Medulla oblongata (tissue), 1 donor: ENCODE measurements around the gene ATP8B1.
A peak's percentile ranks its signal among the peaks of the same experiment; 100 is the strongest.
"Not testable (repeated sequence)": the region's sequence is repeated elsewhere in the genome, so short reads cannot be mapped to it uniquely, and the experiment has no call there.

Experiments
- DNase-seq: peaks from one replicate; pipeline ENCODE4 v3.0.0-alpha.2; 2015; ENCODE audit errors: extremely low spot score

ATP8B1 gene

DNA sequence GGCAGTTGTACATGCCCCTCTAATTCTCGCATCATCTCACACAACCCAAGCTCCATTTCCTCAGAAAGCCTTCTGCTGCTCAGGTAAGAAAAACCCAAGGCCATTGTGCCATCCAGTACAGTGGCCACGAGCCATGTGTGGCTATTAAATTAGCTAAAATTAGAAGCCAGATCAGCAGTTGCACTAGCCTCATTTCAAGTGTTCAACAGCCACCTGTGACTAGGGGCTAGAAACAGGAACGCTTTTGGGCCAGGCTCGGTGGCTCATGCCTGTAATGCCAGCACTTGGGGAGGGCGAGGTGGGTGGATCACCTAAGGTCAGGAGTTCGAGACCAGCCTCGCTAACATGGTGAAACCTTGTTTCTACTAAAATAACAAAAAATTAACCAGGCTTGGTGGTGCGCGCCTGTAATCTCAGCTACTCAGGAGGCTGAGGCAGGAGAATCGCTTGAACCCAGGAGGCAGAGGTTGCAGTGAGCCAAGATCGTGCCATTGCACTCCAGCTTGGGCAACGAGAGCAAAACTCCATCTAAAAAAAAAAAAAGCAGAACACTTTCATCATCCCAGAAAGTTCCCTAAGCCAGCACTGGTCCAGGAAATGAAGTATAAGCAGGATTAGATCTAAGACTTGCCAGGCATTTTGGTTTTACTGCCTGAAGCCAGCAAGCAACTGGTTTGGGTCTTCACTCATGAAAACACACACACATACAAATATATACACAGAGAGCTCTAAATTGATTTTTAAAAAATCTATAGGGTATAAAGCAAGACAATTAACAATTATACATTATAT, 35.7 kb downstream of the ATP8B1 start:
- no peak for DNase-seq

DNA sequence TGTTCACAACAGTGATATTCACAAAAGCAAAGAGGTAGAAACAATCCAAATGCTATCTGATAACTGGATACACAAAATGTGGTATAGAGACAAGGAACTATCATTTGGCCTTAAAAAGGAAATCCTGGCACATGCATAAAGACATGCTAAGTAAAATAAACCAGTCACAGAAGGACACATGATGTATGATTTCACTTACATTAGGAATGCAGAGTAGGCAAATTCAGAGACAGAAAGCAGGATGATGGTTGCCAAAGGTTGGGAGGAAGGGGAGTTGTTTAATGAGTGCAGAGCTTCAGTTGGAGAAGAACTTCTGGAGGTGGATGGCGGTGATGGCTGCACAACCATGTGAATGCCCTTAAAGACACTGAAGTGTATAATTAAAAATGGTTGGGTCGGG, 38.1 kb downstream of the ATP8B1 start:
- no peak for DNase-seq

DNA sequence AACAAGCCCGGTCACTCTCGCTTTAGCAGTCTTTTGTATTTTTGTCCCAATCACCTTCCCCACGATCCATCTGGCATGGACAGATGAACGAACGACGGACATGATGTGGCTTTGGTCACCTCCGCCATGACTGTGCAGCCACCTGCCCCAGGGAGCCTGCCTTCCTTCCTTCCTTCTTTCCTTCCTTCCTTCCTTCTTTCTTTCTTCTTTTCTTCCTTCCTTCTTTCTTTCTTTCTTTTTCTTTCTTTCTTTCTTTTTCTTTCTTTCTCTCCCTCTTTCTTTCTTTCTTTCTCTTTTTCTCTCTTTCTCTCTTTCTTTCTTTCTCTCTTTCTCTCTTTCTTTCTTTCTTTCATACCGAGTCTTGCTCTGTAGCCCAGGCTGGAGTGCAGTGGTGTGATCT, 39.0 kb downstream of the ATP8B1 start:
- no peak for DNase-seq

DNA sequence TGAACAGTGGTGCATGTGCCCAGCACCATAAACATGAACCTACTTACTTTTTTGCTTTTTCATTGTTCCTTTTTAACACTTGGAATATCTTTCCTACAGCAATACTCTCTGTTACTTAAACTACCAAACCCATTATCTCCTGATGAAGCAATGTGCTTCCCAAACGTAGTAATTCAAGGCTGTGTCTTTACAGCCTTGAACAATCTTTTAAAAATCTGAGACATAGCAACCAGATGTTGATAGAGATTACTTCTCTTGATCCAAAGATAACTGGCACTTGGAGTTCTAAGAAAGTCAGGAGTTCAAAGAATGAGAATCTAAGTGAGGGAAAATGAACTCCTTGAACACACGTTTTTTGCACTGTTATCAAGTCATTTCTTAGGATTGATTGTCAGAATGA, 40.4 kb downstream of the ATP8B1 start:
- DNase-seq = no peak

DNA sequence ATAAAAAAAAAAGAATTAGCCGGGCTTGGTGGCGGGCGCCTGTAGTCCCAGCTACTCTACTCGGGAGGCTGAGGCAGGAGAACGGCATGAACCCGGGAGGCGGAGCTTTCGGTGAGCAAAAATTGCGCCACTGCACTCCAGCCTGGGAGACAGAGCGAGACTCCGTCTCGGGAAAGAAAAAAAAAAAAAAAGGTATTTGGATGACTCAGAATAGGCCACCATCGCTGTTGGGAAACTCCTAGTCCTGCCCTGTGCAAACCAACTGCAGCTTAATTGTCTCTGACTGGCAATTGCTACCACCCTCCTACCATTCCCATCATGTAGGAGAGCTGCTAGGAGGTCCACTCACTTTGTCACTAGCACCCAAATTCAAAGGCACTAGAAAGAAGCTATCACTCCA, 43.5 kb downstream of the ATP8B1 start:
- no peak for DNase-seq

DNA sequence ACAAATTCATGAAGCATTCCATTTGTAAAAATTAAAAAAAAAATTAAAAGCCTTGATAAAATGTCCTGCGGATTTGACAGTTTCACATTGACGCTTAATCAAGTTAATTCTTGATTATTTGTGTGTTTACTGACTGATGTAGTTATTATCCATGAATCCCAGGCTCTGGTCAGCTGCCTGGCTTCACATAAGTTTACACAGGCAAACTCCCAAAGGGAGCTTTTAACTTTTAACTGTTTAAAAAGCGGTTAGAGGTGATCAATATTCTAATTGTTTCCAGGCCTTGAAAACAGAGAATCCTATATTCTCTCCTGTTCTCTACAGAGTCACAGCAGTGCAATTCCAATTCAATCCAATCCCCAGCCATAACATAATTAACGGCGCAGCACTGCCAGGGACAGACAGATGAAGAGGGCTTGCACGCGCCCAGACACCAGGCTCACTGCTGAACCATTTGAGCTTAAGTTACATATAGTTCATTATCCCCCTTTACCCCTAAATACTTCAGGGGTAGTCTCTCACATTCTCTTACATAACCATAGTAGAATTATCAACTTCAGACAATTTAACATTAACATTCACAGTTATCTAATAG, 47.5 kb downstream of the ATP8B1 start:
- DNase-seq = no peak

DNA sequence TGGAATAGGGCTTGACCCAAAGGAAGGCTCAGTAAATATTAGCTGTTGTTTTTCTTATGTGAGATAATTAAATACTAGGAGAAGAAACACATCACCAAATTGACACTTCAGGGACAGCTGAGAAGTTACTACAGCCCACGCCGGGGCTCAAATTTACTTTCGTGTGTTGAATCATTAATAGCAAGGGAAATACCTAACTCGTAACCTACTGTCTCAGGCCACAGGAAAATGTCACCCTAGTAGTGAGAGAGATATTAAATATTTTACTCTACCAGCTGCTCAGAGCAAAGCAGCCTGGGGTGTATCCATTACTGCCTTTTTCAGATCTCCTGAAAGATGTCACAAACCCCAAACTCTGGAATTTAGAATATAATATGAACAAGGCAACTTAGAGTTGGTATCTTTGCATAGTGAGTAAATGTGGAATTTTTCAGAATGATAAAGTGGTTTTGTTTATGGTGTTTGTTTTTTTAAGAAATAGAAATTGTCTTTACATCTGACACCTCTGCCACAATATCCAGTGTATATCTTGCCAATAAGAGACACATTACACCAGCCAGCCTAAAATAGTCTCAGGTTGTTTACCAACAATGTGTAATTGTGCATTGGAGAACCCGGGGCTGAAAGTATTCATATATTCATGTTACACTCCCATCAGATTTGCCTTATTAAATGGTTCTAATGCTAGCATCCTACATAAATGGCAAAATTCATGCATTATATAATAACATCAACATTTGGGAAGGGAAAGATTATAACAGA, 48.4 kb downstream of the ATP8B1 start:
- DNase-seq = no peak

DNA sequence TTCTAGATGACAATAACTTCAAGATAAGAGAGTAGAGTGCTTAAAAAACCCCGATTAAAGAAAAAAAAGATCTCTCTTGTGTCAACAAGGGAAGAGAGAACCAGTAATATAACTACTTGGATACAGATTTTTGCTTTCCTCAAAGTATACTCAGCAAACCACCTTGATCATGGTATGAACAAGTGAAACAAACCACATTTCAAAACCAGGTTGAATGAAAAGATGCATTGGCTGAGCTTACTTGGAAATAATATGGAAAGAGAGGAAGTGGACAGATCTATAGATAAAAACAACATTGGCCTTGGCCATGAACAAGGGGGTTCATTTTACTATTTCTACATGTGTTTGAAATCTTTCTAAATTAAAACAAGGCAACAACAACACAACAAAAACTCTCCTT, 50.1 kb downstream of the ATP8B1 start:
- no peak for DNase-seq

DNA sequence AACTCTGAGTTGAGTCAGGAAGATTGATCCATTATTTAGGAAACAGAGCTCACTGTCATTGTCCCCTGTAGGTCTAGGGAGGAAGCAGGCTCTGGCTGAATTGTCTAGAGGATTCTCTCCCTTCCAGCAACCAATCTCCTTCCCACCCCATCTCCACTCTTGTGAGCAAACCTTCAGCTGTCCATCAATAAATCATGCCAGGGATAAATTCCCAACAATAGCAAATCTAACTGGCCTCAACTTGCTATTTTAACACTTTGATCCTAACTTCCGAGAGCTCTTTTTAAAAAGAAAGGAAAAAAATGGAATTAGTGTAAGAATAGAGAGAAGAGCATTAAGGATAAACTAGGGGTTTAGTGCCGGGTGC, 53.5 kb downstream of the ATP8B1 start:
- DNase-seq = no peak

DNA sequence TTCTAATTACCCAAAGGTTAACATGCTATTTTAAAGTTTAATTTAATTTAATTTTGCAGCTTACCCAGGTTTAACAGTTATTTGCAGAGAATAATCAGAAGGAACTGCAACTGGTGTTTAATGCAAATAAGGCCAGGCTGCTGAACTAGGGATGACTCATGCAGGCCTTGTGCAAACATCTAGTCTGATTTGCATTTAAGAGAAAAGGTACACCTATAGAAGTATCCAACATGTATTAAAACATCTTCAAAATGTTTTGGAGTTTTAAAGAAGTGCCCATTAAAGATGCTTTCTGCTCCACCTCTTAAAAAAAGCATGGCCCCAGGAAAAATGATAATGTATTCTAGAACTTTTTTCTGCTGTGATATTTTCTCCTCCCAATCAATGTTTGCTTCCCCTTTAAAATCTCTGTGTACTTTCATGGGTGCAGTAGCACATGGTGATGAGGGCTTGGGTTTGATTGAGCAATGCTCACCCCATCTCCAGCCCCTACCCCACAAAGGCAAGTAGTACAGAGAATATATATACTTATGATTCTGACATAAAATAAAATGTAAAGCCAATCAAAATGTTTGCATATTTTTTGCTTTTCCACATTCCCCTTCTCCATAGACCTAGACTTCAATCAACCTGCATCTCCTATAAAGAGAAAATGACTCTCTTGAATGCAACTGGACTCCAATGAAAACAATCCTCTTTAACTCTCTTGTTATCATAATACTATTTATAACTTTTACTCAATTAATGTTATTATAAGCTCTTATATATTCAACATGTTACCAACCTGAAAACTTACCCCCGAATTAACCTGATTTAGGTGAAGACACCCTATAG, 54.1 kb downstream of the ATP8B1 start:
- no peak for DNase-seq

DNA sequence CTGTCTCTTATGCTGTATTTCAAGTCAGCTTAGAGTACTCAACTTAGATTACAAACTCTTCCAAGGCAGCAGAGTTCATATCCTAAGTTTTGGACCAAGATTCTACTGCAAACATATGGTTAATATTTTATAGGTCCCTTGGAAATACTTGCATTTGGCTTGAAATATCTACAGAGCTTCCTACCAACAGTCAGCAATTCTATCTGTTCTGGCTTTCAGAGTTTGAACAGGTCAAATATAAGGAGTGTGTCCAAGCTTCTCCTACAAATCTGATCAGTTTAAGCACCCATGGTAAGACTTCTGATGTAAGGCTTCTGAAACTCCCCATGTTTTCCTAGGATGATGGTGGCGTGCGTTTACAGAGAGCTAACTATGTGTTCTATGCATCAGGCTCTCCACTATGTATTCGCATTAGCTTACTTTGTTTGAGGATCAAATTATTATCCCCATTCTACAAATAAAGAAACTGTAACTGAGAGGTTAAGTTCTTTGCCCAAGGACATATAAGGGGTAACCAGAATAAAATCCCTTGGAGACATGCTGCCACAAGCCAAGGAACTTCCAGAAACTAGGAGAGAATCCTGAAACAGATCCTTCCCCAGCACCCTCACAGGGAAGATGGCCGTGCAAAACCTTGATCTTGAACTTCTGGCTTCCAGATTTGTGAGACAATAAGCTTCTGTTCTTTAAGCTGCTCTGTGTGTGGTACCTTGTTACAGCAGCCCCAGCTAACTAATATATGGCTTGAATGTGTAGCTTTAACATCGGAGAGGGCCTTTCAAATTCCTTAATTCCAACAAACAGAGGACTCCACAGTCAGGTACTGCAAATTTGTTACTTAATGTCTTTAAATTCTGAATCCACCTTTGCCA, 55.1 kb downstream of the ATP8B1 start:
- DNase-seq = no peak

DNA sequence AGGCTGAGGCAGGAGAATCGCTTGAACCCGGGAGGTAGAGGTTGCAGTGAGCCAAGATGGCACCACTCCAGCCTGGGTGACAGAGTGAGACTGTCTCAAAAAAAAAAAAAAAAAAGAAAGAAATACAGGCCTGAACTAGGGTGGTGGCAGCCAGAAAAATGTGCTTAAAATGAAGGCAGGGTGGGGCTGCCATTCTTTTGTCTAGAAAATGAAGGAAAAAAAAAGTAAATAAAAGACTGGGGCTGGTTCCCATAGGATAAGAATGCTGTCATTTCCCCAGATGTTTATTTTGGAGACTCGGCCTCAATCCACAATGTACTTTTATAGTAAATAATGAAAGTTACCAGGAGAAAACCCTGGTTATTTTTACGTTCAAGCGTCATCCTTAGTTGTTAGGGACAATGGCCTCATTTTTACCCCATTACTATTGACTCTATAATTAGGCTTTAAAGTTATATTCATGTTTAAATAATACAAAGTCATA, 58.9 kb downstream of the ATP8B1 start:
- no peak for DNase-seq

DNA sequence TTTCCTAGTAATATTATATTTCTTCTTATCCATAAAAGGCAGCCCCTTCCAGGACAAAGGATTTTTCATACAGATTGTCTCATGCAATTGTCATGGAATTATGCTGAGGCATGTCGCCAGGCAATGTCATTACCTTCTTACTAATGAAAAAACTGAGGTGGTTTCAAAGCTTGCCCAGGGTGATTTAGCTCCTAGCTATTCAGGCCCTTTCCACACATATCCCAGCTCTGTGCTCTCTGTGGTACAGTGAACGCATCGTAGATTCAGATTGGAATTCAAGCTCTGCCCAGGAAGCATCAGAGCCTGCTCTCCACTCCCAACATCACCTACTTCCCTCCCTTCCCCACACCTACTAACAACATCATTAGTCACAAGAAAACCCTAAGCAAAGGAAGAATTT, 60.1 kb downstream of the ATP8B1 start:
- no peak for DNase-seq

DNA sequence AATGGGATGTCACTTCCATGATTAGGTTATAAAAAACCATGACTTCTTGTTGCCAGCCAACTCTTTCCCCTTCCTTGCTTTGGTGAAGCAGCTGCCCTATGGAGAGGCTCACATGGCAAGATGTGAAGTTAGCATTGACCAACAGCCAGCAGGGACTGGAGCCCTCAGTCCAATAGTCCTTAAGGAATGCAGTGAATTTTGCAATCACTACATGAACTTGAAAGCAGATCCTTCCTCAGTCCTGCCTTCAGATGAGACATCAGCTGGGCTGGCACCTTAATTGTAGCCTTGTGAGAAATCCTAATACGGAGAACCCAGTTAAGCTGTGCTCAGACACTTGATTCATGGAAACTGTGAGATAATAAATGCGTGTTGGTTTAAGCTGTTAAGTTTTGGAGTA, 61.8 kb downstream of the ATP8B1 start:
- no peak for DNase-seq

DNA sequence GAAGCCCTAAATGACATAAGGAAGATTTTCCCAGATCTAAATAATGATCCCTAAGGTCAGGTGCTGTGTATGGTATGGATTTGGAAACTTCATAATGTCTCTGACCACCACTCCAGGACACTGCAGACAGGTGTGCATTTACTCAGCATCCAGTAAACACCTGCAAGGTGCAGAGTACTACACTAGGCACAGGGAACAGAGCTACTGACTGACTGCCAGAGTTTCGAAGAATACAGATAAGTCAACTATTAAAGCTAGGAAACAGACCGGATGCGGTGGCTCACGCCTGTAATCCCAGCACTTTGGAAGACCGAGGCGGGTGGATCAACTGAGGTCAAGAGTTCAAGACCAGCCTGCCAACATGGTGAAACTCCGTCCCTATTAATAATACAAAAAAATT, 65.0 kb downstream of the ATP8B1 start:
- DNase-seq = no peak

DNA sequence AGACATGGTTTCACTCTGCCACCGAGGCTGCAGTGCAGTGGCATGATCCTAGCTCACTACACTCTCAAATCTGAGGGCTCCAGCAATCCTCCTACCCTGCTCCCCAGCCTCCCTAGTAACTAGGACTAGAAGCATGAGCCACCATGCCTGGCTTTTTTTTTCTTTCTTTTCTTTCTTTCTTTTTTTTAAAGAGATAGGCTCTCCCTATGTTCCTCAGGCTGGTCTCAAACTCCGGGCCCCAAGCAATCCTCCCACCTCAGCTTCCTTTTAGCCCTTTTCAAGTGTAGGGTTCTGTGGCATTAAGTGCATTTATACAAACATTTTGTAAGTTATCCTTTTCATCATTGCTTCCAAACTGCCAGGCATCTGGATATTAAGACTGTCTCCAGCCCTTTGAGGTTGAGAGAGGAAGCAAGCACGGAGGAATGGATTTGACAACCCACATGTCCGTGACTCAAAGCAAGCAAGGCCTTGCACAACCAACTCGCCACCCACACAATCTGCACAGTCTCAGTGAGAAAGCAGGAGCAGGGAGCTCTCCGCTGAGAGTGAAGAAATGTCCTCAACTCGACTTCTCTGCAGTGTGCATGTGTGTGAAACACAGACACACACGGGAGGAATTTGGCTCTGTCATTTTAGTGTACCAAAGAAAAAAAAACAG, 65.6 kb downstream of the ATP8B1 start:
- DNase-seq = peak; percentile 31

DNA sequence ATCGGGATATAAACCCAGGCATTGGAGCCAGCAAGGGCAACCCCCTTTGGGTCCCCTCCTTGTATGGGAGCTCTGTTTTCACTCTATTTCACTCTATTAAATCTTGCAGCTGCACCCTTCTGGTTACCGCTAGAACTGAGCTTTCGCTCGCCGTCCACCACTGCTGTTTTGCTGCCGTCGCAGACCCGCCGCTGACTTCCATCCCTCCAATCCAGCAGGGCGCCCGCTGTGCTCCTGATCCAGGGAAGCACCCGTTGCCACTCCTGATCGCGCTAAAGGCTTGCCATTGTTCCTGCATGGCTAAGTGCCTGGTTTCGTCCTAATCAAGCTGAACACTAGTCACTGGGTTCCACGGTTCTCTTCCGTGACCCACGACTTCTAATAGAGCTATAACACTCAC, 68.1 kb downstream of the ATP8B1 start:
- DNase-seq = not testable (repeated sequence)

DNA sequence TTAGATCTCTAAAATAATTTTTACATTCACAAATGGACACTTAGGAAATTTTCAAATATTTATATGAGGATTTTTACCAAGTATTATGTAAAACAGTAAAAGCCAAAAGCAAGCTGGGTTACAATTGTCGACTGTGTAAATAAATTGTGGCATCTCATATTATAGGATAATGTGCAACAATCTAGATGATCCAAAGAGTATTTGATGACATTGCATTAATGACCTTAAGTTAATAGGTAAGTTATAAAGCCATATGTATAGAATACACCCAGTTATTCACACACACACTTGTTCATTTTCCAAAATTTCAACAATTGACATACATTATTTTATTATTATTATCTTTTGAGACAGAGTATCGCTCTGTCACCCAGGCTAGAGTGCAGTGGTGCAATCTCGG, 69.3 kb downstream of the ATP8B1 start:
- DNase-seq = no peak

DNA sequence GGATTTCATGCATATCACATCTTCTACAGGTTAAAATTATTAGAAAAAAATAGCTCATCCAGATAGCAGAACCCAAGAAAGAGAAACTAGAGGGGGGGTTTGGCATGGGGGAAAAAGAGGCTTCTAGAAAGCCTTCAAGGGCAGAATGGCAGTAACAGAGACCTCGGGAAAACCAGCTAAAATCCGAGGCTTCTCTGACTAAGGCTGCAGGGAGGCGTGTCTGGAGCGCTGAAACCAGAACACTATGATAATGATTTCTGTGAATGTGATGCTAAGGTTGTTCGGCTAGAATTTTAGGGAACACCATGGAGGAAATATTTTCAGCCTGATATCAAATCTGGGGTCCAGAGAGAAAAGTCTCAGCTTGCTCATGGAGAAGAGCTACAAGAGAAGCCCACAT, 73.0 kb downstream of the ATP8B1 start:
- no peak for DNase-seq

DNA sequence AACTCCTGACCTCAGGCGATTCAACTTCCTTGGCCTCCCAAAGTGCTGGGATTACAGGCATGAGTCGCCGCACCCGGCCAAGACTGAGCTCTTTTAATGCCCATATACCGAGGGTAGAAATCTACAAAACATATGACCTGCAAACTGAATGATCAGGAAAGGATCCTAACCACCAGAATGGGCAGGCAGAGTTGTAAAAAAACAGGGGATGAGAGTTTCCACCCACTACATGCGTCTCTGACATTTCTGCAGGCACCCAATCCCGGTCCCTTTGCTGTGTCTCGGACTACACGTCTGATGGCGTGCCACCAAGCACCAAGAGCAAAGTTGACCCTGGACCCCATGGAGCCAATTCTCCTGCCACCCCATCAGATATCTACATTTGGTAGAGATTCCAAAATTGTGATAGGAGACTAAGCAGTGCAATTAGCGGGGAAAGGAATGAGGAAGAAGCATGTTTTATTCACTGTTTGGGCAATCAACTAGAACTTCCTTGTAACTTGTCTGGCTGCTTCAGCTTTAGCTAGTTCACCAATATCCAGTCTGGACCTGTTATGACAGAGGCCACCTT, 74.1 kb downstream of the ATP8B1 start:
- no peak for DNase-seq
